Measurements from ENCODE around the gene MBD6.

MBD6 gene

GRCh38 chr12:57549203-57549908, 26.7 kb downstream of the MBD6 start:
- Histone ChIP-seq H3K27ac (ENCODE audit: poor library complexity, severe bottlenecking) (no peak overlapping the region), H3K27me3 (ENCODE audit: insufficient read depth, poor library complexity, severe bottlenecking) (no peaks in the 10 kb centered on the region), H3K36me3 (ENCODE audit: low read depth) (peaks cover 15% of the 10 kb centered on the region), H3K9me3 (ENCODE audit: severe bottlenecking) (no peaks in the 10 kb centered on the region), H3K4me1 (ENCODE audit: insufficient read depth, poor library complexity, severe bottlenecking) (peaks cover 8% of the 10 kb centered on the region), H3K4me3 (ENCODE audit: severe bottlenecking) (peak overlapping the region; percentile 40)
- DNase-seq (ENCODE audit: low spot score) (no peak), ATAC-seq (ENCODE audit: low read depth) (no peak)
- TF ChIP-seq, protein P1, sequence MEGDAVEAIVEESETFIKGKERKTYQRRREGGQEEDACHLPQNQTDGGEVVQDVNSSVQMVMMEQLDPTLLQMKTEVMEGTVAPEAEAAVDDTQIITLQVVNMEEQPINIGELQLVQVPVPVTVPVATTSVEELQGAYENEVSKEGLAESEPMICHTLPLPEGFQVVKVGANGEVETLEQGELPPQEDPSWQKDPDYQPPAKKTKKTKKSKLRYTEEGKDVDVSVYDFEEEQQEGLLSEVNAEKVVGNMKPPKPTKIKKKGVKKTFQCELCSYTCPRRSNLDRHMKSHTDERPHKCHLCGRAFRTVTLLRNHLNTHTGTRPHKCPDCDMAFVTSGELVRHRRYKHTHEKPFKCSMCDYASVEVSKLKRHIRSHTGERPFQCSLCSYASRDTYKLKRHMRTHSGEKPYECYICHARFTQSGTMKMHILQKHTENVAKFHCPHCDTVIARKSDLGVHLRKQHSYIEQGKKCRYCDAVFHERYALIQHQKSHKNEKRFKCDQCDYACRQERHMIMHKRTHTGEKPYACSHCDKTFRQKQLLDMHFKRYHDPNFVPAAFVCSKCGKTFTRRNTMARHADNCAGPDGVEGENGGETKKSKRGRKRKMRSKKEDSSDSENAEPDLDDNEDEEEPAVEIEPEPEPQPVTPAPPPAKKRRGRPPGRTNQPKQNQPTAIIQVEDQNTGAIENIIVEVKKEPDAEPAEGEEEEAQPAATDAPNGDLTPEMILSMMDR (IDR thresholded peaks at IDR 0.05; ENCODE audit: poor library complexity, severe bottlenecking): no peak

GRCh38 chr12:57549909-57550640, 27.5 kb downstream of the MBD6 start, which contains the start of gene KIF5A:
Gene KIF5A, plus strand, starts transcription at chr12:57550044. Its CDS starts 228 bp downstream, at chr12:57550272.
- Histone ChIP-seq H3K4me1 (ENCODE audit: insufficient read depth, poor library complexity, severe bottlenecking) (peaks cover 8% of the 10 kb centered on the region), H3K27me3 (ENCODE audit: insufficient read depth, poor library complexity, severe bottlenecking) (no peaks in the 10 kb centered on the region), H3K4me3 (ENCODE audit: severe bottlenecking) (peak within 1 kb of the TSS; percentile 40), H3K27ac (ENCODE audit: poor library complexity, severe bottlenecking) (no peak within 1 kb of the TSS), H3K9me3 (ENCODE audit: severe bottlenecking) (no peaks in the 10 kb centered on the region), H3K36me3 (ENCODE audit: low read depth) (peaks cover 9% of the 10 kb centered on the region)
- ATAC-seq (ENCODE audit: low read depth): peak; percentile 12; the same call in 1 of the 3 replicates
- TF ChIP-seq, protein P1 (IDR thresholded peaks at IDR 0.05; ENCODE audit: poor library complexity, severe bottlenecking): no peak
- no peak for DNase-seq (ENCODE audit: low spot score)

DNA sequence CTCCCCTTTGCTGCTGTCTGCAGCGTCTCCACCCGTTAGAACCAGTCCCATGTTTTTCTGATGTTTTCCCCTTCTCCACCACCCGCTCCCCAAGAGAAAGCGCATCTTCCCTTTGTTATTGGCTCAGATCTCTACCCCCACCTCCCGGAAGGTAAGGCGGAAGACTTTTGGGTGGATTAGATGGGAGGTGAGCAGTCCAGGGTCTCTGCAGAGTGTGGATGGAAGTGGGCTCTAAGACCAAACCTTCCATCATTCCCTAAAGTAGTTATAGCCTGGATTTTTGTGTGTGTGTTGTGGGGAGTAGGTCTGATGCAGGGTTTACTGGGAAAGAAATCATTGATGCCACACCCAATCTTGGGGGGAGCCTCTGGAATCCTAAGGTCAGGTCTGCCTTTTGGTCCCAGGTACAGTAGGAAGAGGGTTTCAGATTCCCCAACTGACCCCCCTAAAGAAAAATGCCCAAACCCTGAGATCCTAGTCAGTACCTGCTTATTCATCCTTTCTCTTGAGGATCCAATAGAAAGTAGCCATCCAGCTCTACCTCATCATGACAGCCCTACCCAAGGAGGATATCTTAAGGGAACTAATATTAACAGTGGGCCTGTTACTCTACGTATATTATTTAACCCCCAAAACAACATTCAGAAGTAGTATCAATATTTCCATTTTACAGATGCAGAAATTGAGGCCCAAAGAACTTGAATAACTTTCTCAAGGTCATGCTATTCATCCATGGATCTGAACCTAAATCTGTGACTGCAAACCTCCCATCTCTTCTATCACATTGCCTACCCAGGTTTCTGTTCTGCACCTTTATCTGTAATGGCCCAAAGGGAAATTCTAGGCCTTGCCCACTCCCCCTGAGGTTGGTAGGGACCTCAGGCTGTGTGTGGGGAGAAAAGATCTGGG, 28.3 kb downstream of the MBD6 start:
- Histone ChIP-seq H3K4me3 (ENCODE audit: severe bottlenecking) (no peak overlapping the region), H3K36me3 (ENCODE audit: low read depth) (peaks cover under 1% of the 10 kb centered on the region; the same call in 1 of the 2 replicates), H3K27me3 (ENCODE audit: insufficient read depth, poor library complexity, severe bottlenecking) (no peaks in the 10 kb centered on the region), H3K4me1 (ENCODE audit: insufficient read depth, poor library complexity, severe bottlenecking) (peaks cover 2% of the 10 kb centered on the region), H3K9me3 (ENCODE audit: severe bottlenecking) (no peaks in the 10 kb centered on the region), H3K27ac (ENCODE audit: poor library complexity, severe bottlenecking) (no peak overlapping the region)
- DNase-seq (ENCODE audit: low spot score): no peak
- ATAC-seq (ENCODE audit: low read depth): no peak
- TF ChIP-seq, protein P1 (IDR thresholded peaks at IDR 0.05; ENCODE audit: poor library complexity, severe bottlenecking): no peak

DNA sequence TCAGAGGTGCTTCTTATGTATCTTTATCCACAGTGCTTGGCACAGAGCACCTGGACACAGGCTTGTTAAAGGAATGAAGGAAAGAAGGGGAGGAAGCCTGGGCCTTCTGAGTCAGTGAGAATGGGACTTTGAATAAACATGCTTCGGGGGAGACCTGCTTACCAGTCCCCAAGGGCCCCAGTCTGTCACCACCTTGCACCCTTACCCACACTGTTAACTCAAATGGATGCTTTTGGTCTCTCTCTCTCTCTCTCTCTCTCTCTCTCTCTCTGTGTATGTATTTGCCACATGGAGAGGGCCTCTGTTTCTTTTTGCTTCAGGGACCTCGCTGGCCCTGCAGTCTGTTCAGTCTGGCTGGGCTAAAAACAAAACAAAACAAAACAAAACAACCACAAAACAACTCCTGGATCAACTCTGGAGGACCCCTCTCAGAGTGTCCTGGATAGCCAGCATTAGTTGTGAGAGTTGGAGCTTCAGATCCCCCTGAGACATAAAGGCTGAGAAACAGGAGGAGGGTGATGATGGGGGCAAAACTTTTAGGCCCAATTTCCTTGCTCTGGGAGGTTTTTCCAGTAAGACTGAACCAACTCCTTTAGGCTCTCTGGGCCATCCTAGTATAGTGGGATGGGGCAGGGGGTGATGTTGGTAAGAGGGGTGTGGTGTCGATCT, 29.1 kb downstream of the MBD6 start:
- no peak for DNase-seq (ENCODE audit: low spot score)
- Histone ChIP-seq H3K4me1 (ENCODE audit: insufficient read depth, poor library complexity, severe bottlenecking) (no peaks in the 10 kb centered on the region), H3K27me3 (ENCODE audit: insufficient read depth, poor library complexity, severe bottlenecking) (no peaks in the 10 kb centered on the region), H3K4me3 (ENCODE audit: severe bottlenecking) (no peak overlapping the region), H3K27ac (ENCODE audit: poor library complexity, severe bottlenecking) (no peak overlapping the region), H3K36me3 (ENCODE audit: low read depth) (no peaks in the 10 kb centered on the region), H3K9me3 (ENCODE audit: severe bottlenecking) (no peaks in the 10 kb centered on the region)
- TF ChIP-seq, protein P1 (IDR thresholded peaks at IDR 0.05; ENCODE audit: poor library complexity, severe bottlenecking): no peak
- no peak for ATAC-seq (ENCODE audit: low read depth)

Data from RWPE2 (cell line).